ENCODE data around the gene AASS.

DNA sequence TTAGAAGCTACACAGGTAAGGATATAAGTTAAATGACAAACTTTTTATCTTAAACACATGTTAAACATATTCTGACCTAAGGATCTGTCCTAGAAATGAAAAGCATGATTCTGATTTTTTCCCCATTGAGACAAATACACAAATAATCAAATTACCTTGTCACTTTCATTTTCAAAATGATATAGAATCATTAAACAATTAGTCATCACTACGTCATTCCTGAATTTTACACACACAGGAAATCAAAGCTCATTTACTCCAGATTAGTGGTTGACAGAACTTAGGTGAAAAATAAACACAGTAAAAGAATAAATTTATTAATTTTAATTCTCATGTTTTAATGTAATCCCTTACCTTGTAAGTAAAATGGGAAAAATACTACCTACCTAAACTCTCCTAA, 89.0 kb downstream of the AASS start:
- TF ChIP-seq, protein P1, sequence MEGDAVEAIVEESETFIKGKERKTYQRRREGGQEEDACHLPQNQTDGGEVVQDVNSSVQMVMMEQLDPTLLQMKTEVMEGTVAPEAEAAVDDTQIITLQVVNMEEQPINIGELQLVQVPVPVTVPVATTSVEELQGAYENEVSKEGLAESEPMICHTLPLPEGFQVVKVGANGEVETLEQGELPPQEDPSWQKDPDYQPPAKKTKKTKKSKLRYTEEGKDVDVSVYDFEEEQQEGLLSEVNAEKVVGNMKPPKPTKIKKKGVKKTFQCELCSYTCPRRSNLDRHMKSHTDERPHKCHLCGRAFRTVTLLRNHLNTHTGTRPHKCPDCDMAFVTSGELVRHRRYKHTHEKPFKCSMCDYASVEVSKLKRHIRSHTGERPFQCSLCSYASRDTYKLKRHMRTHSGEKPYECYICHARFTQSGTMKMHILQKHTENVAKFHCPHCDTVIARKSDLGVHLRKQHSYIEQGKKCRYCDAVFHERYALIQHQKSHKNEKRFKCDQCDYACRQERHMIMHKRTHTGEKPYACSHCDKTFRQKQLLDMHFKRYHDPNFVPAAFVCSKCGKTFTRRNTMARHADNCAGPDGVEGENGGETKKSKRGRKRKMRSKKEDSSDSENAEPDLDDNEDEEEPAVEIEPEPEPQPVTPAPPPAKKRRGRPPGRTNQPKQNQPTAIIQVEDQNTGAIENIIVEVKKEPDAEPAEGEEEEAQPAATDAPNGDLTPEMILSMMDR (conservative IDR thresholded peaks at IDR 0.05) = no peak
- TF ChIP-seq ZFX (IDR thresholded peaks at IDR 0.05) = no peak

Data from C4-2B (cell line).